Muscle layer of duodenum (tissue), 2 donors: ENCODE data around the gene CDHR3.
A peak's percentile ranks its signal among the peaks of the same experiment; 100 is the strongest.
"Not testable (repeated sequence)": the region's sequence is repeated elsewhere in the genome, so short reads cannot be mapped to it uniquely, and the experiment has no call there.

Experiments used
- H3K27ac ChIP-seq: one replicate; pipeline ENCODE4 v1.7.0; 2013; ENCODE audit warnings: mild to moderate bottlenecking, low read length
- H3K27me3 ChIP-seq: one replicate; pipeline ENCODE4 v1.7.0; 2013; ENCODE audit warnings: low read depth, mild to moderate bottlenecking, control low read depth, low read length
- H3K36me3 ChIP-seq, 2 donors: one replicate each; pipeline ENCODE4 v1.7.0; 2013; ENCODE audit warnings: low read length in 2 of 2, control low read depth in 1 of 2, mild to moderate bottlenecking in 1 of 2; ENCODE audit not compliant: insufficient read depth in 2 of 2, control insufficient read depth in 1 of 2
- H3K4me1 ChIP-seq, 2 donors: one replicate each; pipeline ENCODE4 v1.7.0; 2013; ENCODE audit warnings: low read length in 2 of 2, mild to moderate bottlenecking in 2 of 2, control low read depth in 1 of 2, moderate library complexity in 1 of 2; ENCODE audit not compliant: insufficient read depth in 2 of 2, control insufficient read depth in 1 of 2
- H3K4me3 ChIP-seq, 2 donors: one replicate each; pipeline ENCODE4 v1.7.0; 2013; ENCODE audit warnings: low read length in 2 of 2, low read depth in 1 of 2, mild to moderate bottlenecking in 1 of 2
- H3K9me3 ChIP-seq, 2 donors: one replicate each; pipeline ENCODE4 v1.7.0; 2013; ENCODE audit warnings: low read length in 2 of 2, control low read depth in 1 of 2, mild to moderate bottlenecking in 1 of 2; ENCODE audit not compliant: control insufficient read depth in 1 of 2
- donor health status: healthy.

The CDHR3 gene

GRCh38 chr7:105937411-105937810 lies 25.7 kb upstream of the CDHR3 start:
- H3K27ac ChIP-seq = no peak overlapping the region
- H3K4me3 ChIP-seq = no peak overlapping the region
- H3K9me3 ChIP-seq = no peaks in the 10 kb centered on the region
- H3K27me3 ChIP-seq = no peaks in the 10 kb centered on the region
- peaks cover 0 to 4% of the 10 kb centered on the region in 2 donors for H3K4me1 ChIP-seq
- H3K36me3 ChIP-seq = no peaks in the 10 kb centered on the region

- no peaks in the 10 kb centered on the region for H3K4me1 ChIP-seq
- H3K9me3 ChIP-seq = no peaks in the 10 kb centered on the region
- no peaks in the 10 kb centered on the region for H3K36me3 ChIP-seq
- no peak overlapping the region for H3K27ac ChIP-seq
- no peaks in the 10 kb centered on the region for H3K27me3 ChIP-seq
- H3K4me3 ChIP-seq = no peak overlapping the region
Measured at GRCh38 chr7:105940109-105940508, 23.0 kb upstream of the CDHR3 start.

GRCh38 chr7:105941596-105941995 lies 21.5 kb upstream of the CDHR3 start:
- Histone ChIP-seq H3K4me1 (no peaks in the 10 kb centered on the region), H3K36me3 (no peaks in the 10 kb centered on the region), H3K4me3 (no peak overlapping the region), H3K27me3 (no peaks in the 10 kb centered on the region), H3K9me3 (no peaks in the 10 kb centered on the region), H3K27ac (no peak overlapping the region)

GRCh38 chr7:105943486-105943885 lies 19.6 kb upstream of the CDHR3 start:
- Histone ChIP-seq H3K9me3 (no peaks in the 10 kb centered on the region), H3K4me1 (no peaks in the 10 kb centered on the region), H3K27me3 (no peaks in the 10 kb centered on the region), H3K36me3 (no peaks in the 10 kb centered on the region), H3K4me3 (no peak overlapping the region), H3K27ac (no peak overlapping the region)

- Histone ChIP-seq H3K36me3 (no peaks in the 10 kb centered on the region), H3K27ac (no peak overlapping the region), H3K9me3 (no peaks in the 10 kb centered on the region), H3K27me3 (no peaks in the 10 kb centered on the region), H3K4me3 (no peak overlapping the region), H3K4me1 (no peaks in the 10 kb centered on the region)
Measured at GRCh38 chr7:105945848-105946247, 17.2 kb upstream of the CDHR3 start.

GRCh38 chr7:105951597-105951996 lies 11.5 kb upstream of the CDHR3 start:
- H3K4me1 ChIP-seq = no peaks in the 10 kb centered on the region
- H3K27ac ChIP-seq = no peak overlapping the region
- peaks cover 0 to 9% of the 10 kb centered on the region in 2 donors for H3K9me3 ChIP-seq
- H3K27me3 ChIP-seq = no peaks in the 10 kb centered on the region
- no peaks in the 10 kb centered on the region for H3K36me3 ChIP-seq
- no peak overlapping the region for H3K4me3 ChIP-seq

GRCh38 chr7:105952917-105953595 lies 10.0 kb upstream of the CDHR3 start:
- peaks cover 0 to 9% of the 10 kb centered on the region in 2 donors for H3K9me3 ChIP-seq
- no peaks in the 10 kb centered on the region for H3K4me1 ChIP-seq
- no peaks in the 10 kb centered on the region for H3K27me3 ChIP-seq
- H3K27ac ChIP-seq = no peak overlapping the region
- no peaks in the 10 kb centered on the region for H3K36me3 ChIP-seq
- H3K4me3 ChIP-seq = no peak overlapping the region

- Histone ChIP-seq H3K36me3 (no peaks in the 10 kb centered on the region), H3K4me1 (no peaks in the 10 kb centered on the region)
Measured at GRCh38 chr7:105954711-105955110, 8.4 kb upstream of the CDHR3 start.

GRCh38 chr7:105955651-105956466 lies 7.2 kb upstream of the CDHR3 start:
- H3K36me3 ChIP-seq, H3K27me3 ChIP-seq, H3K9me3 ChIP-seq, H3K4me1 ChIP-seq, H3K27ac ChIP-seq, H3K4me3 ChIP-seq: not testable (repeated sequence)

More at GRCh38 chr7:105954711-105955110, 8.4 kb upstream of the CDHR3 start:
- Histone ChIP-seq H3K9me3 (peaks cover 0 to 9% of the 10 kb centered on the region in 2 donors), H3K27me3 (no peaks in the 10 kb centered on the region), H3K27ac (no peak overlapping the region), H3K4me3 (no peak overlapping the region)

- Histone ChIP-seq H3K27ac (no peak overlapping the region), H3K4me3 (no peak overlapping the region), H3K9me3 (peaks cover 0 to 3% of the 10 kb centered on the region in 2 donors), H3K27me3 (no peaks in the 10 kb centered on the region), H3K4me1 (no peaks in the 10 kb centered on the region), H3K36me3 (no peaks in the 10 kb centered on the region)
Measured at GRCh38 chr7:105958012-105958411, 5.1 kb upstream of the CDHR3 start.

- Histone ChIP-seq H3K36me3 (no peaks in the 10 kb centered on the region), H3K27ac (peak overlapping the region; percentile 65), H3K4me1 (no peaks in the 10 kb centered on the region), H3K4me3 (no peak overlapping the region), H3K27me3 (no peaks in the 10 kb centered on the region), H3K9me3 (no peaks in the 10 kb centered on the region)
Measured at GRCh38 chr7:105962353-105962752, 711 bp upstream of the CDHR3 start.
